ENCODE measurements around the gene ATP5PO. TPM values are rescaled to one million over a fixed set of nuclear protein-coding genes. Genes with fewer than 3 reads are reported as not detected.

ATP5PO gene
- total and polyA plus RNA-seq, 2 of the 13 experiments (the other 11 are each of a cell fraction or from before 2014, with no cell fraction given), result 256 to 297 TPM

- 0 out of 2 replicates have a peak, but pooled peaks have one; percentile 18 for TF ChIP-seq PITX1 (CRISPR knock-in tag; IDR thresholded peaks at IDR 0.05)
- TF ChIP-seq, protein P1, sequence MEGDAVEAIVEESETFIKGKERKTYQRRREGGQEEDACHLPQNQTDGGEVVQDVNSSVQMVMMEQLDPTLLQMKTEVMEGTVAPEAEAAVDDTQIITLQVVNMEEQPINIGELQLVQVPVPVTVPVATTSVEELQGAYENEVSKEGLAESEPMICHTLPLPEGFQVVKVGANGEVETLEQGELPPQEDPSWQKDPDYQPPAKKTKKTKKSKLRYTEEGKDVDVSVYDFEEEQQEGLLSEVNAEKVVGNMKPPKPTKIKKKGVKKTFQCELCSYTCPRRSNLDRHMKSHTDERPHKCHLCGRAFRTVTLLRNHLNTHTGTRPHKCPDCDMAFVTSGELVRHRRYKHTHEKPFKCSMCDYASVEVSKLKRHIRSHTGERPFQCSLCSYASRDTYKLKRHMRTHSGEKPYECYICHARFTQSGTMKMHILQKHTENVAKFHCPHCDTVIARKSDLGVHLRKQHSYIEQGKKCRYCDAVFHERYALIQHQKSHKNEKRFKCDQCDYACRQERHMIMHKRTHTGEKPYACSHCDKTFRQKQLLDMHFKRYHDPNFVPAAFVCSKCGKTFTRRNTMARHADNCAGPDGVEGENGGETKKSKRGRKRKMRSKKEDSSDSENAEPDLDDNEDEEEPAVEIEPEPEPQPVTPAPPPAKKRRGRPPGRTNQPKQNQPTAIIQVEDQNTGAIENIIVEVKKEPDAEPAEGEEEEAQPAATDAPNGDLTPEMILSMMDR (CRISPR knock-in tag; IDR thresholded peaks at IDR 0.05), result peak; percentile 86
Measured at GRCh38 chr21:33894736-33895288, 20.8 kb downstream of the ATP5PO start (continued).

DNA sequence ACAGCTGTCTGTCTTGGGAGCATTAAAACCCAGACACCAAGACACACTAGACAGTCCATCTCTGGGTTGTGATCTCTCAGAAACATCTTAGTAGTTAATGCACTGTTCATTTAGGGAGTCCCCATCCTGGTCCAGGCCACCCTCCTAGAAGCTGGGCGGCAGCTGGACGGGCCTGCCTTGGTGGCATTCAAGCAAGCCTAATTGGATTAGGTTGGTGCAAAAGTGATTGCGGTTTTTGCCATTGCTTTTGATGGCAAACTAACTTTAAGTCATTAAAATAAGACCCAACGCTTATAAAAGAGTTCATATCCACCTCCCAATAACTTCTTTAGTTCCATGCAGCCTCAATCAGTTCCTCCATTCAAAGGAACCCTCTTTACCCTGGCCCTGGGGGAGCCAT is 21.7 kb downstream of the ATP5PO start:
- DNase-seq (ENCODE audit: low spot score) (no peak), FAIRE-seq (no peak), ATAC-seq (no peak)
- no peaks in the 10 kb centered on the region for H3K36me3 ChIP-seq (replicated peaks in 1 of 2; ENCODE audit: control insufficient read depth in 1 of 2, insufficient read depth in 2 of 2, low read length in 2 of 2)
- intact Hi-C loops (cut with micrococcal nuclease; ENCODE audit: unreplicated experiment) (loop anchor here (2.0 to 5.0 kb wide), 2 partner anchors 42 to 251 kb away; partner anchors contain the start of gene ITSN1), in situ Hi-C loops (cut with HindIII; ENCODE audit: extremely low pct_ligation_motif_present, low pct_unique_long_range_greater_than_20kb) (no loop called here)
- no TSS peak for BruUV-seq (replicated peaks)
- H3K4me2 ChIP-seq (ENCODE audit: low read depth, low read length), result no peak overlapping the region
- H3K4me1 ChIP-seq (ENCODE audit: insufficient read depth, low read length), result peaks cover 30% of the 10 kb centered on the region
- 72% methylated on average over 2 of the region's 4 CpGs for WGBS (ENCODE audit: low lambda C conversion rate)
- no peak overlapping the region for H3K4me3 ChIP-seq (replicated peaks in 1 of 3; ENCODE audit: insufficient read depth in 1 of 3, low read depth in 2 of 3, low read length in 3 of 3)
- H4K20me1 ChIP-seq (ENCODE audit: insufficient read depth, low read length), result no peaks in the 10 kb centered on the region
- H3K79me2 ChIP-seq (ENCODE audit: insufficient read depth, low read length), result no peaks in the 10 kb centered on the region
- no peak overlapping the region for H2AFZ ChIP-seq (ENCODE audit: low read length)
- ChIA-PET POLR2A (interaction anchor here (1.0 kb wide), 1 partner anchor 249 kb away, joined by 3 read pairs; no protein-coding TSS in a partner anchor), CTCF (ENCODE audit: low intra/inter-chr PET ratio, low total read pairs) (no interaction called here)
- no peak overlapping the region for H3K27ac ChIP-seq (ENCODE audit: extremely low read length, insufficient read depth, low read length)
- H3K9me3 ChIP-seq (ENCODE audit: low read length), result no peaks in the 10 kb centered on the region
- H3K9ac ChIP-seq (ENCODE audit: insufficient read depth, low read depth, low read length), result no peak overlapping the region
- H3K27me3 ChIP-seq (ENCODE audit: control insufficient read depth in 1 of 2, insufficient read depth in 2 of 2, low read length in 2 of 2), result peaks cover 0 to 31% of the 10 kb centered on the region in 2 experiments; a peak in 2 of 5 replicates
- TF ChIP-seq ZSCAN12 (CRISPR knock-in tag; IDR thresholded peaks at IDR 0.05) (no peak), NFRKB (IDR thresholded peaks at IDR 0.05) (no peak), SSRP1 (CRISPR knock-in tag; IDR thresholded peaks at IDR 0.05) (no peak), ZSCAN25 (CRISPR knock-in tag; IDR thresholded peaks at IDR 0.05) (no peak), RXRA (CRISPR knock-in tag; IDR thresholded peaks at IDR 0.05) (no peak), TBP (CRISPR knock-in tag; IDR thresholded peaks at IDR 0.05) (no peak), SIX1 (CRISPR knock-in tag; IDR thresholded peaks at IDR 0.05; ENCODE audit: borderline replicate concordance) (no peak), KAT7 (CRISPR knock-in tag; IDR thresholded peaks at IDR 0.05; ENCODE audit: borderline replicate concordance) (no peak), NFYC (CRISPR knock-in tag; IDR thresholded peaks at IDR 0.05) (no peak), MATR3 (CRISPR knock-in tag; IDR thresholded peaks at IDR 0.05) (no peak), IRF2 (CRISPR knock-in tag; IDR thresholded peaks at IDR 0.05) (no peak), ESRRA (CRISPR knock-in tag; IDR thresholded peaks at IDR 0.05; ENCODE audit: low read depth) (no peak), KLF16 (CRISPR knock-in tag; IDR thresholded peaks at IDR 0.05) (no peak)
- TF ChIP-seq, protein P2, sequence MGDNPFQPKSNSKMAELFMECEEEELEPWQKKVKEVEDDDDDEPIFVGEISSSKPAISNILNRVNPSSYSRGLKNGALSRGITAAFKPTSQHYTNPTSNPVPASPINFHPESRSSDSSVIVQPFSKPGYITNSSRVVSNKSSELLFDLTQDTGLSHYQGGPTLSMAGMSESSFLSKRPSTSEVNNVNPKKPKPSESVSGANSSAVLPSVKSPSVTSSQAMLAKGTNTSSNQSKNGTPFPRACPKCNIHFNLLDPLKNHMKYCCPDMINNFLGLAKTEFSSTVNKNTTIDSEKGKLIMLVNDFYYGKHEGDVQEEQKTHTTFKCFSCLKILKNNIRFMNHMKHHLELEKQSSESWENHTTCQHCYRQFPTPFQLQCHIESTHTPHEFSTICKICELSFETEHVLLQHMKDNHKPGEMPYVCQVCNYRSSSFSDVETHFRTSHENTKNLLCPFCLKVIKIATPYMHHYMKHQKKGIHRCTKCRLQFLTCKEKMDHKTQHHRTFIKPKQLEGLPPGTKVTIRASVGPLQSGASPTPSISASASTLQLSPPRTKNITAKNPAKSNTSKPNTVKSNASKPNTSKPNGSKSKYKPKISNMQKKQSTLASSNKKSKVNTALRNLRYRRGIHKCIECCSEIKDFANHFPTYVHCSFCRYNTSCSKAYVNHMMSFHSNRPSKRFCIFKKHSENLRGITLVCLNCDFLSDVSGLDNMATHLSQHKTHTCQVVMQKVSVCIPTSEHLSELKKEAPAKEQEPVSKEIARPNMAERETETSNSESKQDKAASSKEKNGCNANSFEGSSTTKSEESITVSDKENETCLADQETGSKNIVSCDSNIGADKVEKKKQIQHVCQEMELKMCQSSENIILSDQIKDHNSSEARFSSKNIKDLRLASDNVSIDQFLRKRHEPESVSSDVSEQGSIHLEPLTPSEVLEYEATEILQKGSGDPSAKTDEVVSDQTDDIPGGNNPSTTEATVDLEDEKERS (CRISPR knock-in tag; IDR thresholded peaks at IDR 0.05), result no peak
- TF ChIP-seq, protein P3, sequence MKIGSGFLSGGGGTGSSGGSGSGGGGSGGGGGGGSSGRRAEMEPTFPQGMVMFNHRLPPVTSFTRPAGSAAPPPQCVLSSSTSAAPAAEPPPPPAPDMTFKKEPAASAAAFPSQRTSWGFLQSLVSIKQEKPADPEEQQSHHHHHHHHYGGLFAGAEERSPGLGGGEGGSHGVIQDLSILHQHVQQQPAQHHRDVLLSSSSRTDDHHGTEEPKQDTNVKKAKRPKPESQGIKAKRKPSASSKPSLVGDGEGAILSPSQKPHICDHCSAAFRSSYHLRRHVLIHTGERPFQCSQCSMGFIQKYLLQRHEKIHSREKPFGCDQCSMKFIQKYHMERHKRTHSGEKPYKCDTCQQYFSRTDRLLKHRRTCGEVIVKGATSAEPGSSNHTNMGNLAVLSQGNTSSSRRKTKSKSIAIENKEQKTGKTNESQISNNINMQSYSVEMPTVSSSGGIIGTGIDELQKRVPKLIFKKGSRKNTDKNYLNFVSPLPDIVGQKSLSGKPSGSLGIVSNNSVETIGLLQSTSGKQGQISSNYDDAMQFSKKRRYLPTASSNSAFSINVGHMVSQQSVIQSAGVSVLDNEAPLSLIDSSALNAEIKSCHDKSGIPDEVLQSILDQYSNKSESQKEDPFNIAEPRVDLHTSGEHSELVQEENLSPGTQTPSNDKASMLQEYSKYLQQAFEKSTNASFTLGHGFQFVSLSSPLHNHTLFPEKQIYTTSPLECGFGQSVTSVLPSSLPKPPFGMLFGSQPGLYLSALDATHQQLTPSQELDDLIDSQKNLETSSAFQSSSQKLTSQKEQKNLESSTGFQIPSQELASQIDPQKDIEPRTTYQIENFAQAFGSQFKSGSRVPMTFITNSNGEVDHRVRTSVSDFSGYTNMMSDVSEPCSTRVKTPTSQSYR (CRISPR knock-in tag; IDR thresholded peaks at IDR 0.05; ENCODE audit: borderline replicate concordance), result no peak
